Measurements from ENCODE around the gene ENOX2.

DNA sequence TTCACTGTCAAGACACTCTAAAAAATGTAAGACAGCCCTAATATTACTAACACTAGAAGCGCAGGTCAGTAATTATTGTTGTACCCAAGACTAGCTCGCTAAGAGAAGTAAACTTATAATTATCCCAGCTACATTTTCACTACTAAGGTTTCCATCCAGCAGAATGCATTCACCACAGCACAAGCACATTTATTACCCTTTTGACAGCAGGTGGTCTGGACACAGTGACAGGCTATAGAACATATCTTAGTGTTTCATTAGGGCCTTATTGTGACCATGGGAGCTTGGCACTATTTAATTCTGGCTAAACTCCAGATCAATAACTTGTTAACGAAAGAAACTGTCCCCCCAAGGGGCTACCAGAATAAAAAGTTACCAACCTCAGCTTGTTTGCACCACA, 237.7 kb downstream of the ENOX2 start:
- TF ChIP-seq POLR2A (IDR thresholded peaks at IDR 0.05): no peak
- TF ChIP-seq, protein P1, sequence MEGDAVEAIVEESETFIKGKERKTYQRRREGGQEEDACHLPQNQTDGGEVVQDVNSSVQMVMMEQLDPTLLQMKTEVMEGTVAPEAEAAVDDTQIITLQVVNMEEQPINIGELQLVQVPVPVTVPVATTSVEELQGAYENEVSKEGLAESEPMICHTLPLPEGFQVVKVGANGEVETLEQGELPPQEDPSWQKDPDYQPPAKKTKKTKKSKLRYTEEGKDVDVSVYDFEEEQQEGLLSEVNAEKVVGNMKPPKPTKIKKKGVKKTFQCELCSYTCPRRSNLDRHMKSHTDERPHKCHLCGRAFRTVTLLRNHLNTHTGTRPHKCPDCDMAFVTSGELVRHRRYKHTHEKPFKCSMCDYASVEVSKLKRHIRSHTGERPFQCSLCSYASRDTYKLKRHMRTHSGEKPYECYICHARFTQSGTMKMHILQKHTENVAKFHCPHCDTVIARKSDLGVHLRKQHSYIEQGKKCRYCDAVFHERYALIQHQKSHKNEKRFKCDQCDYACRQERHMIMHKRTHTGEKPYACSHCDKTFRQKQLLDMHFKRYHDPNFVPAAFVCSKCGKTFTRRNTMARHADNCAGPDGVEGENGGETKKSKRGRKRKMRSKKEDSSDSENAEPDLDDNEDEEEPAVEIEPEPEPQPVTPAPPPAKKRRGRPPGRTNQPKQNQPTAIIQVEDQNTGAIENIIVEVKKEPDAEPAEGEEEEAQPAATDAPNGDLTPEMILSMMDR (IDR thresholded peaks at IDR 0.05): no peak

Data from testis (tissue), 2 donors.